Parathyroid adenoma (tissue), 2 donors: ENCODE data around the gene EIPR1.

Source experiments
- H2AFZ ChIP-seq: fragments of 300-600 bp; sonication (generic); one replicate; pipeline ENCODE4 v1.7.0; 2017; ENCODE audit warnings: antibody characterized with exemption, mild to moderate bottlenecking
- H3K27ac ChIP-seq: fragments of 300-600 bp; sonication (generic); one replicate; pipeline ENCODE4 v1.7.0; 2017
- H3K27me3 ChIP-seq: fragments of 300-600 bp; sonication (generic); one replicate; pipeline ENCODE4 v1.7.0; 2017; ENCODE audit warnings: low read length; ENCODE audit not compliant: control insufficient read depth, insufficient read depth
- H3K36me3 ChIP-seq: fragments of 300-600 bp; sonication (generic); one replicate; pipeline ENCODE4 v1.7.0; 2017; ENCODE audit warnings: low read length; ENCODE audit not compliant: control insufficient read depth, insufficient read depth
- H3K4me1 ChIP-seq: fragments of 300-600 bp; sonication (generic); one replicate; pipeline ENCODE4 v1.7.0; 2017; ENCODE audit warnings: control low read depth
- H3K4me2 ChIP-seq: fragments of 300-600 bp; sonication (generic); one replicate; pipeline ENCODE4 v1.7.0; 2017; ENCODE audit warnings: low read length
- H3K4me3 ChIP-seq: fragments of 300-600 bp; sonication (generic); one replicate; pipeline ENCODE4 v1.7.0; 2017; ENCODE audit warnings: low read depth, low read length
- H3K79me2 ChIP-seq: fragments of 300-600 bp; sonication (generic); one replicate; pipeline ENCODE4 v1.7.0; 2017; ENCODE audit warnings: control low read depth
- H3K9ac ChIP-seq: fragments of 300-600 bp; sonication (generic); one replicate; pipeline ENCODE4 v1.7.0; 2017; ENCODE audit warnings: mild to moderate bottlenecking
- H3K9me3 ChIP-seq: fragments of 300-600 bp; sonication (generic); one replicate; pipeline ENCODE4 v1.7.0; 2017; ENCODE audit warnings: low read length; ENCODE audit not compliant: control insufficient read depth
- TF ChIP-seq, protein P1 (sequence below): fragments of 300-600 bp; sonication (generic); IDR thresholded peaks from one replicate; pipeline ENCODE4 v1.7.0; 2017; ENCODE audit warnings: antibody characterized with exemption, mild to moderate bottlenecking
- donor health status: primary hyperparathyroidism.

The EIPR1 gene

GRCh38 chr2:3398857-3399256 lies 21.2 kb upstream of the EIPR1 start:
- H2AFZ ChIP-seq: no peak overlapping the region
- H3K27me3 ChIP-seq: no peaks in the 10 kb centered on the region
- H3K79me2 ChIP-seq: peaks cover 32% of the 10 kb centered on the region
- no peak overlapping the region for H3K9ac ChIP-seq
- no peak overlapping the region for H3K4me3 ChIP-seq
- H3K27ac ChIP-seq: peak overlapping the region; percentile 48
- H3K4me2 ChIP-seq: no peak overlapping the region
- H3K4me1 ChIP-seq: peaks cover 16% of the 10 kb centered on the region
- H3K36me3 ChIP-seq: no peaks in the 10 kb centered on the region
- TF ChIP-seq, protein P1, sequence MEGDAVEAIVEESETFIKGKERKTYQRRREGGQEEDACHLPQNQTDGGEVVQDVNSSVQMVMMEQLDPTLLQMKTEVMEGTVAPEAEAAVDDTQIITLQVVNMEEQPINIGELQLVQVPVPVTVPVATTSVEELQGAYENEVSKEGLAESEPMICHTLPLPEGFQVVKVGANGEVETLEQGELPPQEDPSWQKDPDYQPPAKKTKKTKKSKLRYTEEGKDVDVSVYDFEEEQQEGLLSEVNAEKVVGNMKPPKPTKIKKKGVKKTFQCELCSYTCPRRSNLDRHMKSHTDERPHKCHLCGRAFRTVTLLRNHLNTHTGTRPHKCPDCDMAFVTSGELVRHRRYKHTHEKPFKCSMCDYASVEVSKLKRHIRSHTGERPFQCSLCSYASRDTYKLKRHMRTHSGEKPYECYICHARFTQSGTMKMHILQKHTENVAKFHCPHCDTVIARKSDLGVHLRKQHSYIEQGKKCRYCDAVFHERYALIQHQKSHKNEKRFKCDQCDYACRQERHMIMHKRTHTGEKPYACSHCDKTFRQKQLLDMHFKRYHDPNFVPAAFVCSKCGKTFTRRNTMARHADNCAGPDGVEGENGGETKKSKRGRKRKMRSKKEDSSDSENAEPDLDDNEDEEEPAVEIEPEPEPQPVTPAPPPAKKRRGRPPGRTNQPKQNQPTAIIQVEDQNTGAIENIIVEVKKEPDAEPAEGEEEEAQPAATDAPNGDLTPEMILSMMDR: no peak
- no peaks in the 10 kb centered on the region for H3K9me3 ChIP-seq

- TF ChIP-seq, protein P1: no peak
- Histone ChIP-seq H3K9ac (no peak overlapping the region), H3K27ac (no peak overlapping the region), H3K36me3 (no peaks in the 10 kb centered on the region), H3K4me2 (no peak overlapping the region), H3K4me3 (no peak overlapping the region), H3K27me3 (no peaks in the 10 kb centered on the region), H3K4me1 (peaks cover 16% of the 10 kb centered on the region), H3K9me3 (no peaks in the 10 kb centered on the region), H2AFZ (no peak overlapping the region), H3K79me2 (peaks cover 30% of the 10 kb centered on the region)
Observed at GRCh38 chr2:3396920-3397559, 19.4 kb upstream of the EIPR1 start.

DNA sequence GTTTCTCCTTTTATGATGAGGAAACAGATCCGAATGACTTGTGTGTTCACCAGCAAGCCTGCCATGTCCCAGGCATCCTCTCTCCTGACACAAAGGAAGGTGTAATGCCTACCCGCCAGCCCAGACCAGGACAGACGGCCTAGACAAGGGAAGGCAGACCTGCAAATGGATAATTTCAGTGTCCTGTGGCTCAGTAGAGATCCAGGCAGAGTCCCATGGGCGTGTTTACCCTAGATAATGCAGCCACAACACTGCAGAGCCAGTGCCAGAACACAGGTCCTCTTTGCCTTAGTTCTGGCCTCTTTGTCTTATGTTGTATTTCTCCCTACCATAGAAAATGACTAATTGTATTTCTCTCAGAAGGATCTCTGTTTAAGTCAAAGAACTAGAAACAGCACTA lies 14.6 kb upstream of the EIPR1 start:
- TF ChIP-seq, protein P1: no peak
- no peaks in the 10 kb centered on the region for H3K9me3 ChIP-seq
- H3K9ac ChIP-seq: no peak overlapping the region
- no peak overlapping the region for H2AFZ ChIP-seq
- H3K27me3 ChIP-seq: no peaks in the 10 kb centered on the region
- H3K4me1 ChIP-seq: no peaks in the 10 kb centered on the region
- peaks cover 37% of the 10 kb centered on the region for H3K79me2 ChIP-seq
- H3K4me3 ChIP-seq: no peak overlapping the region
- no peaks in the 10 kb centered on the region for H3K36me3 ChIP-seq
- H3K4me2 ChIP-seq: no peak overlapping the region
- no peak overlapping the region for H3K27ac ChIP-seq

GRCh38 chr2:3390041-3390440 lies 12.4 kb upstream of the EIPR1 start:
- H3K27me3 ChIP-seq: no peaks in the 10 kb centered on the region
- TF ChIP-seq, protein P1: no peak
- no peaks in the 10 kb centered on the region for H3K36me3 ChIP-seq
- H2AFZ ChIP-seq: no peak overlapping the region
- H3K4me1 ChIP-seq: peaks cover 5% of the 10 kb centered on the region
- peaks cover 26% of the 10 kb centered on the region for H3K79me2 ChIP-seq
- H3K27ac ChIP-seq: no peak overlapping the region
- no peaks in the 10 kb centered on the region for H3K9me3 ChIP-seq
- H3K4me3 ChIP-seq: no peak overlapping the region
- H3K4me2 ChIP-seq: no peak overlapping the region
- no peak overlapping the region for H3K9ac ChIP-seq

GRCh38 chr2:3389193-3389592 lies 11.6 kb upstream of the EIPR1 start:
- no peak overlapping the region for H3K9ac ChIP-seq
- H3K36me3 ChIP-seq: no peaks in the 10 kb centered on the region
- H3K27me3 ChIP-seq: no peaks in the 10 kb centered on the region
- no peak overlapping the region for H2AFZ ChIP-seq
- H3K79me2 ChIP-seq: peaks cover 30% of the 10 kb centered on the region
- no peaks in the 10 kb centered on the region for H3K9me3 ChIP-seq
- TF ChIP-seq, protein P1: no peak
- H3K4me3 ChIP-seq: no peak overlapping the region
- H3K27ac ChIP-seq: no peak overlapping the region
- no peak overlapping the region for H3K4me2 ChIP-seq
- peaks cover 5% of the 10 kb centered on the region for H3K4me1 ChIP-seq
